Cardiac muscle cell (in vitro differentiated cells and primary cell): ENCODE results near the gene KIRREL3. TPM values are rescaled to one million over a fixed set of nuclear protein-coding genes. Genes with fewer than 3 reads are reported as not detected.
A peak's percentile ranks its signal among the peaks of the same experiment; 100 is the strongest.

Experiments used
- DNase-seq, 2 donors: peaks; one replicate each; pipeline versions ENCODE4 v3.0.0 to v3.0.0-alpha.2; 2010 to 2017; ENCODE audit warnings: low read depth in 1 of 2, low spot score in 1 of 2
- H3K27ac ChIP-seq: fragments of 200-600 bp; sonication (generic); 2 replicates; pipeline ENCODE4 v1.5.1; 2016
- H3K27me3 ChIP-seq: fragments of 200-600 bp; sonication (generic); 2 replicates; pipeline ENCODE4 v1.6.0; 2016; ENCODE audit warnings: control low read depth
- H3K36me3 ChIP-seq: fragments of 200-600 bp; sonication (generic); 2 replicates; pipeline ENCODE4 v1.5.1; 2016; ENCODE audit warnings: control low read depth
- H3K4me1 ChIP-seq: fragments of 200-600 bp; sonication (generic); 2 replicates; pipeline ENCODE4 v1.8.1; 2017; ENCODE audit warnings: low read depth, mild to moderate bottlenecking, mixed run types
- H3K4me3 ChIP-seq: fragments of 200-600 bp; sonication (generic); 2 replicates; pipeline ENCODE4 v1.5.1; 2016; ENCODE audit warnings: mild to moderate bottlenecking
- H3K9me3 ChIP-seq: fragments of 200-600 bp; sonication (generic); 2 replicates; pipeline ENCODE4 v1.5.1; 2017; ENCODE audit warnings: low read depth, mild to moderate bottlenecking, control low read depth
- polyA plus RNA-seq: library from polyadenylated mRNA; unstranded; fragments of >200 nt; fragmentation: Nextera tagmentation; extraction: Ambion mirVana; gene quantifications from 2 replicates; pipeline ENCODE4 v1.2.1, GENCODE V29; 2016
- total RNA-seq: library from RNA; depleted of rRNA; stranded (reverse); fragments of >200 nt; gene quantifications from 2 replicates; pipeline ENCODE4 v1.2.3, GENCODE V29; 2016
- TF ChIP-seq, protein P1 (sequence below): IDR thresholded peaks from 2 replicates; pipeline ENCODE4 v1.5.1; 2012; ENCODE audit warnings: low read depth, mild to moderate bottlenecking, low read length

Gene KIRREL3
- total and polyA plus RNA-seq, 2 experiments from 2014 or later = 0.12 to 0.89 TPM

DNA sequence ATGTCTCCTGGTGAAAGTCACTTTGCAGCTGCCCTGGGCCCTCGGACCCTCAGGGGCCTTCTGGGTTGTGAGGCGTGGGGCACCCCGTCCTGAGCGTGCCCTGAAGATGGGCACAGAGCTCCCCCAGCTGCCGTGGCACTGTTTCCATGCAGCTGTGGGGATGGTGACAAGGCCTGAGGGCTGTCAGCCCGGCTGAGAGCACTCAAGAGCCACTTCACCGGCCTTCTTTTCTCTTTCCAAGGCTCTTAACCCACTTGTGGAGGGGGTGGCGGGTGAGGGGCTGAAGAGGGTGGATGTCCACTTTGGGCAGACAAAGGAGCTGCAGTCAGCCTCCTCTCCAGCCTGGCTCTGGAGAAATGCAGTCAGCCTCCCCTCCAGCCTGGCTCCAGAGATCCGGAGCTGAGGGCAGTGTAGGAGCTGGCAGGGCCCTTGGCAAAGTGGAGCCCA lies 405.6 kb downstream of the KIRREL3 start:
- peaks cover 56% of the 10 kb centered on the region for H3K27me3 ChIP-seq
- H3K4me3 ChIP-seq = no peak overlapping the region
- H3K27ac ChIP-seq = no peak overlapping the region
- TF ChIP-seq, protein P1, sequence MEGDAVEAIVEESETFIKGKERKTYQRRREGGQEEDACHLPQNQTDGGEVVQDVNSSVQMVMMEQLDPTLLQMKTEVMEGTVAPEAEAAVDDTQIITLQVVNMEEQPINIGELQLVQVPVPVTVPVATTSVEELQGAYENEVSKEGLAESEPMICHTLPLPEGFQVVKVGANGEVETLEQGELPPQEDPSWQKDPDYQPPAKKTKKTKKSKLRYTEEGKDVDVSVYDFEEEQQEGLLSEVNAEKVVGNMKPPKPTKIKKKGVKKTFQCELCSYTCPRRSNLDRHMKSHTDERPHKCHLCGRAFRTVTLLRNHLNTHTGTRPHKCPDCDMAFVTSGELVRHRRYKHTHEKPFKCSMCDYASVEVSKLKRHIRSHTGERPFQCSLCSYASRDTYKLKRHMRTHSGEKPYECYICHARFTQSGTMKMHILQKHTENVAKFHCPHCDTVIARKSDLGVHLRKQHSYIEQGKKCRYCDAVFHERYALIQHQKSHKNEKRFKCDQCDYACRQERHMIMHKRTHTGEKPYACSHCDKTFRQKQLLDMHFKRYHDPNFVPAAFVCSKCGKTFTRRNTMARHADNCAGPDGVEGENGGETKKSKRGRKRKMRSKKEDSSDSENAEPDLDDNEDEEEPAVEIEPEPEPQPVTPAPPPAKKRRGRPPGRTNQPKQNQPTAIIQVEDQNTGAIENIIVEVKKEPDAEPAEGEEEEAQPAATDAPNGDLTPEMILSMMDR = no peak
- peak in 1 of 2 donors; percentile 92 for DNase-seq
- H3K36me3 ChIP-seq = no peaks in the 10 kb centered on the region
- H3K4me1 ChIP-seq = peaks cover 11% of the 10 kb centered on the region
- H3K9me3 ChIP-seq = no peaks in the 10 kb centered on the region

DNA sequence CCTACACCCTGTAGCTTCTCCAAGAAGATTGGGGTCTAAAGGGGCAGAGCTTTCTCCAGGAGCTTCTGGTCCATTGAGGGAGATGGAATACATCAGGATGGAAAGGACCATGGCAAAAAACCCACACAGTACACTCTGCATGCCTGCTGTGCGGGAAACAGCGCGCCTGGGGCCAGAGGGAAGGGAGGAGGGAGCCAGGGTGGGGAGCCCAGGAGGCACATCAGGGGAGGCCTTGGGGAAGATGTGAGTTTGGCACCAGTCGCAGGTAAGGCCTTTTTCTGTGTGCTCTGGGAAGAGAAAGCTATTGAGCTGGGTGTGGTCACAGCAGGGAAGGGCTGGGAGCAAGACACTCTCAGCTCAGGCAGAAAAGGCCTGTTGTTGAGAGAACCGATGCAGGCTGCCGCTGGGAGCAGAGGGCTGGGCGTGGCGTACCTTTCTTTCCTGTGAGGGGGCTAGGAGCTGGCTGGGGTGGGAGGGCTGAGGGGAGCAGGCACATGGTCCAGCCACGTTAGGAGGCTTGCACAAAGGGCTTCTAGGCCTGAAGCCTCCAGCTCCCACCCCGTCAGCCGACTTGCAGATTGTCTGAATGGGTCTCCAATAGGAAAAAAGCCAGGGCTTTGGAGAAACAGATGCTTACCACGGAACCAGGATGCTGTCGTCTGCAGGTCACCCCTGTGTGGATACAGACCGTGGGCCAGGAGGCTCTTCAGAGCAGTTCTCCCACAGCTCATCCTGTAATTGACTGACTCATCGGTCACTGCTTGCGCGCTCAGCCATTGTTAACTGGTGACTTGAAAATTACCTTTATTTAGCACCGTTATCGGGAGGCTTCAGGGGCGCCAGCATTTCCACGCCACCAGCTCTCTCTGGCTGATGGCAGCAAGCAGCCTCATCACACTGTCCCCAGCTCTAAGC lies 407.8 kb downstream of the KIRREL3 start:
- no peak overlapping the region for H3K4me3 ChIP-seq
- TF ChIP-seq, protein P1 = no peak
- no peaks in the 10 kb centered on the region for H3K9me3 ChIP-seq
- peaks cover 8% of the 10 kb centered on the region for H3K4me1 ChIP-seq
- H3K27me3 ChIP-seq = peaks cover 65% of the 10 kb centered on the region
- no peaks in the 10 kb centered on the region for H3K36me3 ChIP-seq
- no peak for DNase-seq
- no peak overlapping the region for H3K27ac ChIP-seq

DNA sequence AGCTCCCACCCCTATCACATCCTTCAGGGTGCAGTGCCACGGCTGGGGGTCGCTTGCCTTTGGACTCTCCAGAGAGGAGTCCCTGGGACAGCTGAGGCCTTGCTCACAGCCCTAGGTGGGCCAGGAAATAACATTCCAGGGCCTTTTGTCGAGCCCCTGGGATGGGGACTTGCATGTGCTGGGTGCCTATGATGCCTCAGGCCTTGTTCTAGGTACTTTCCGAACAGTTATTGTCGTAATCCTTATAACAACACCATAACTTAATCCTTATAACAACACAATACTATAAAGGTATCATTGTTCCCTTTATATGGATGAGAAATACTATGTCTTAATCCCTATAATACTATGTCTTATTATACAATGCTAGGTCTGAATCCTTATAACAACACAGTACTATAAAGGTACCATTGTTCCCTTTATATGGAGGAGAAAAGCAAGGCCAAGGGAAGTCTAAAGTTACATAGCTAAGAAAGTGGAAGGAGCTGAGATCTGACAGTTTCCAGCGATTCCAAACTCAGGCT lies 408.5 kb downstream of the KIRREL3 start:
- H3K4me3 ChIP-seq = no peak overlapping the region
- H3K36me3 ChIP-seq = no peaks in the 10 kb centered on the region
- H3K27ac ChIP-seq = no peak overlapping the region
- TF ChIP-seq, protein P1 = no peak
- no peak for DNase-seq
- peaks cover 72% of the 10 kb centered on the region for H3K27me3 ChIP-seq
- H3K9me3 ChIP-seq = no peaks in the 10 kb centered on the region
- peaks cover 1% of the 10 kb centered on the region for H3K4me1 ChIP-seq

DNA sequence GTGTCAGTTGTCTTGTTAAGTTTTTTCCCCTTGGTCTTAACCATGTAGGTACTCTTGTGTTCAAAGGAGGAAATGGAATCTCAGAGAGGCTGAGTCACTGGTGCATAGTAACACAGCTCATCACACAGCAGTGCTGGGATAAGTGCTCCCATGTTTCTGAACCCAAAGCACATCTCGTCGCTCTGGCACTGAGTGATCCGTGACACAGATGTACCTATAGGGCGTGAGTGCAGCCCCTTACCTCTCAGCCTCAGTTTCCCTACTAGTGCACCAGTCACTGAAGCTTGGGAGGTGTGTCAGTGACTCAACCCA lies 411.1 kb downstream of the KIRREL3 start:
- DNase-seq = no peak
- Histone ChIP-seq H3K4me3 (no peak overlapping the region), H3K27me3 (peaks cover 90% of the 10 kb centered on the region), H3K36me3 (no peaks in the 10 kb centered on the region), H3K9me3 (no peaks in the 10 kb centered on the region), H3K27ac (no peak overlapping the region), H3K4me1 (no peaks in the 10 kb centered on the region)
- TF ChIP-seq, protein P1 = no peak

DNA sequence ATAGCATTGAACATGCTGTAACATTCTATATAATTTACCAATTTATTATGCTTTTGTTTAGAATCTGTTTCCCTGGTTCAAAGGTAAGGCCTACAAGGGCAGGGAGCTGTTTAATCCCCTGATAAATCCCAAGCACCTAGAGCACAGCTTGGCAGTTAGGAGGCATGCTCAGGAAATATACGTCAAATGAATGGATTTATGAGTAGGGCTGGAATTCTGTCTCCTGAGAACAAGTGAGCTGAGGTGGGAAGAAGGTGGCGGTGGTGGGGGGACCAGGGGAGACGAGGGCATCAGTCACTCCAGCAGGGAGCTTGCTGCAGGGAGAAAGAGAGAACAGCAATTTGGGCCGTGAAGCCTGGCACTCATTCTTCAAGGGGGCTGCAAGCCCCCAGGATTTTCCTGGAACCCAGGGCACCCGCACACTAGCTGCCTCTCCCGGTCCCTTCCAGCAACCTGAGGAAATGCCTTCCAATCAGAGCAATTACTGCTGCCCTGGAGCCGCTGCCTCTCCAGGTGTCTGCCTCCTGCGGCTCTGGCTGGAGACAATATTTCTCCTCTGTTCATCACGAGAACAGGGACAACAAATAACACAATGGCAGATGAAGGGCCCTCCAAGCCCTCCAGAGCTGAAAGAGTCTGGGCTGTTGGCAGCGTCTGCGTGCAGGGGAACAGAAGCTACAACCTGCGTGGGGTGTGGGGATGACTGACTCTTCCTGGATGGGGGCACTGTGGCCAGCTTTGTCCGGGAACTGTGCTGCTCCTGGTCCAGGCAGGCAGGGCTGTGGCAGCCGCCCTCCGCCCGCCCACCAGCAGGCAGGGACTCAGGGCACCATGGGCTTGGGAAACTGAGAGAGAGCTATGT lies 411.7 kb downstream of the KIRREL3 start:
- peaks cover 92% of the 10 kb centered on the region for H3K27me3 ChIP-seq
- H3K4me1 ChIP-seq = no peaks in the 10 kb centered on the region
- H3K9me3 ChIP-seq = no peaks in the 10 kb centered on the region
- no peak for DNase-seq
- no peak overlapping the region for H3K4me3 ChIP-seq
- no peaks in the 10 kb centered on the region for H3K36me3 ChIP-seq
- no peak overlapping the region for H3K27ac ChIP-seq
- TF ChIP-seq, protein P1 = no peak
